GM21367 (cell line): ENCODE results near the gene TRPT1.

ENCODE experiments used
- ATAC-seq: cut with Tn5 transposase; IDR thresholded peaks from one replicate; pipeline ENCODE4 v1.9.1; 2021; ENCODE audit not compliant: unreplicated experiment

Gene TRPT1

DNA sequence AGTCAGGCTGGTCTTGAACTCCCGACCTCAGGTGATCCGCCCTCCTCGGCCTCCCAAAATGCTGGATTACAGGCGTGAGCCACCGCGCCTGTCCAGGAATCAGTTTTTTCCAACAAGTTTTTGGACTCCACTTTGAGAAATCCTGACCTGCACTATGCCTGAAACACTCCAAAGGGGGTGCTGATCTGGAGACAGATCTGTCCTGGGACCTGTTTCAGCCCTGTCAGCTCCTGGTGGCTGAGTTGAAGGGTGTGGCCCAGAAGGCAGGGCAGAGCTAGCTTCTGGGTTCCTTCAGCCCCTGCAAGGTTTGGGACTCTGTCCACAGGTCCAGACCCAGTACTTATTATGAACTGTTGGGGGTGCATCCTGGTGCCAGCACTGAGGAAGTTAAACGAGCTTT lies 5.6 kb upstream of the TRPT1 start:
- no peak for ATAC-seq

DNA sequence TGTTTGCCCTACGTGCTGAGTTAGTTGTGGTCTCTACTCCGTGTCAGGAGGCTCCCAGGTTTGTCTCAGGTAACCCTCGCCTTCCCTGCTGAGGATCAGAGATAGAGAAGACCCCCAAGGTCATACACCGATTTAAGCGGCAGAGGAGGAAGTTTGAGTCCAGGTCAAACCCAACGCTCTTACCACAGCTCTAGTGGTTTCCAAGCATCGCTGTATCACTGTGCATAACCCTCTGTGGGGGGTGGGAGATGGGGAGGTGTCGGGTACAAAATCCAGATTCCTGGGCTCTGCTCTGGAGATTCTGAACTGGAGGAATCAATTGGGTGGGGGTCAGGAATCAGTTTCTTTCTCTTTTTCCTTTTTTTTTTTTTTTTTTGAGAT lies 5.0 kb upstream of the TRPT1 start:
- no peak for ATAC-seq

DNA sequence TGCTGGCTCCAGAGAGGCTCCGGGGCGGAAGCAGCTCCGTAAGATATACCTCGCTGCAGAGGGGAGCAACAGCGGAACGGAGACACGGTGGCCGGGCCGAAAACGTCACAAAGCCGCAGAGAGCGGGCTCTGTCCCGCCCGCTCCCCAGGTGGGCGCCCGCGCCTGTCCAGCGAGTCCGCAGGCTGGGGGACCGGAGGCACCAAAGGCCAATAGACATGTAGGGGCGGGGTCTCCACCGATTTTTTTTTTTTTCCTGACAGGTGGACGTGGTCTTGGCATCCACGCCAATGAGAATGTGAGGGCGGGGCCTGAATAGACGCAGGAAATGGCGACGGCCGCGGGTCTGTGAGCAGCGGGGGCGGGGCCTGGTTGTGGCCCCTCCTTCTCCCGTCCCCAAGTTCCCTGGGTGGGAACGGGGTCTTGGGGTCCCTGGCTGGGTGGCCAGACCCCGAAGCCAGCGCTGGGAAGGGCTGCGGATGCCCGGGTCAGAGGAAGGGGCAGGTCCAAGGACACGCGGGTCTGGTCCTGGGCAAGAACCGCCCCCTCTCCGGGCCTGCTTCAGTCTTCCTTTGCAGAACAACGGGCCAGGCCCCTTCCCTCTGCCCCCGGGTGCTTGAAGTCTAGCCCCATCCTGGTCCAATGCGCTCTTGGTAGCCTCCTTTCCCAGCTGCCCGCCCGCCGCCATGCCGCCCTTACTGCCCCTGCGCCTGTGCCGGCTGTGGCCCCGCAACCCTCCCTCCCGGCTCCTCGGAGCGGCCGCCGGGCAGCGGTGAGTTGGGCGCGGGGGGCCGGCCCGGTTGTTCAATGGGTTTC lies 4.4 kb upstream of the TRPT1 start, which contains the start of gene DNAJC4:
TSS of gene DNAJC4 (plus strand) at position 378 of the 814 bp plus-strand sequence. CDS start at position 685, 307 bp downstream.
- peak; percentile 35 for ATAC-seq

DNA sequence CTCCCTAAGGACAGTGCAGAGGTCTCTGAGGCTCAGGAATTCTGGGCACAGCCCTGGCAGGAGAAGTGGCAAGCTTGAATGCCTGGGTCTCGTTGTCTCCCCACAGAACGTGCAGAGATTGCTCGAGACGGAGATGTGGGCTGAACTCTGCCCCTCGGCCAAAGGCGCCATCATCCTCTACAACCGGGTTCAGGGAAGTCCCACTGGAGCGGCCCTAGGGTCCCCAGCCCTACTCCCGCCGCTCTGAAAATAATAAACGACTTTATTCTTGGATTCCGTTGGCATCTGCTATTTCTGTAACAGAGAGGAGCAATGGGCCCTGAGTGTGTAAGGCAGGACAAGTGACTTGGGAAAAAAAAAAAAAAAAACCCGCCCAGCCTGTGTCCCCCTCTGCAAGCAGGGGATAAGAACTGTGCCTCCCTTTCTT lies 3.8 kb upstream of the TRPT1 start:
- ATAC-seq: no peak

DNA sequence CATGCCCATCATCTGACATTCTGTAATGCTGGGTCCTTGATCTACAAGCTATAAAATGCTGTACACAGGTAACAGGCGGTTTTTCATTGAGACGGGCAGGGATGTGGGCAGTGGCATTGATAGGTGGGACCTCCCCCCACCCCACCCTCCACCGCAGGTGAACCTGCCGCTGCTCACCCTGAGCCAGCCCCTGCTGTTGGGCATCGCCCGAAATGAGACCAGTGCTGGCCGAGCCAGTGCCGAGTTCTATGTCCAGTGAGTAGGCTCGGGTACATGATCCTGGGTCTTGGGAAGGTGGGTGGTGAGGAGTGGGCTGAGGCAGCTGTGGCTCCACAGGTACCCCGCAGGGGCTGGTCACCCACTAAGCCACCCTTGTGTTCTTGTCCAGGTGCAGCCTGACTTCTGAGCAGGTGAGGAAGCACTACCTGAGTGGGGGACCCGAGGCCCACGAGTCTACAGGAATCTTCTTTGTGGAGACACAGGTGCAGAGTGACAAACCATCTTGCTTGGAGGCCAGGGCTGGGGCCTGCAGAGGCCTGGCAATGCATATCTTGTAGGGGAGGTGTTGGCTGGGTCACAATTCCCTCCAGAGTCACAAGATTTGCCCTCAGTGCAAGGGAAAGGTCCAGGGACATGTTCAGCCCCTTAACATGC lies 3.2 kb upstream of the TRPT1 start:
- ATAC-seq: no peak

DNA sequence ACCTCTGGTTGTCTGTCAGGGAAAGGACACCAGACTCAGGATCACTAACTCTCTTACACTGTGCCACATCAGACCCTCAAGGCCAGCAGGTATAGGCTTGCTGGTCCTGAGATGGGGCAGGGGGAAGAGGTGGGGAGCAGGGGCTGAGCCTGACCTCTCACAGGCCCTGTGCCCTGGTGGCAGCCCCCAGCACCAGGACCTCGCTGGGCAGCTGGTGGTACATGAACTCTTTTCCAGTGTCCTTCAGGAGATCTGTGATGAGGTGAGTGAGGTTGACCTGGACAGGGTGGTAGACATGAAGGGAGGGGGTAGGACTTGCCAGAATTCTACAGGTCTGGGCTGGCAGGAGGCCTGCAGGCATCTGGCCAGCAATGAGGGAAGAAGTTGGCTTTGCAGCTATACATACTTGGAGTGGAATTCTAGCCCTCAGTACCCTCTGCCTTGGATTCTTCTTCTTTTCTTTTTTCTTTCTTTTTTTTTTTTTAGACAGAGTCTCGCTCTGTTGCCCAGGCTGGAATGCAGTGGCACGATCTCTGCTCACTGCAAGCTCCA lies 1.5 kb upstream of the TRPT1 start:
- no peak for ATAC-seq

DNA sequence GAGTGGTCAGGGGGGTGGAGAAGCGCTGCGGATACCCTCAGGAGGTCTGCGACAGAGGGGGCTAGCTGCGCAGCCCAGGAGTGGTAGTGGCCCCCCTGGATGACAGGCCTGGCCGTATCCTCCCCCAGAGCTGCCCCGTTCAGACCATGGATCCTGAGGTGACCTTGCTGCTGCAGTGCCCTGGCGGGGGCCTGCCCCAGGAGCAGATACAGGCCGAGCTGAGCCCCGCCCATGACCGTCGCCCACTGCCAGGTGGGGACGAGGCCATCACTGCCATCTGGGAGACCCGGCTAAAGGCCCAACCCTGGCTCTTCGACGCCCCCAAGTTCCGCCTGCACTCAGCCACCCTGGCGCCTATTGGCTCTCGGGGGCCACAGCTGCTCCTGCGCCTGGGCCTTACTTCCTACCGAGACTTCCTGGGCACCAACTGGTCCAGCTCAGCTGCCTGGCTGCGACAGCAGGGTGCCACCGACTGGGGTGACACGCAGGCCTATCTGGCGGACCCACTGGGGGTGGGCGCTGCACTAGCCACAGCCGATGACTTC lies 593 bp upstream of the TRPT1 start:
- ATAC-seq: no peak

DNA sequence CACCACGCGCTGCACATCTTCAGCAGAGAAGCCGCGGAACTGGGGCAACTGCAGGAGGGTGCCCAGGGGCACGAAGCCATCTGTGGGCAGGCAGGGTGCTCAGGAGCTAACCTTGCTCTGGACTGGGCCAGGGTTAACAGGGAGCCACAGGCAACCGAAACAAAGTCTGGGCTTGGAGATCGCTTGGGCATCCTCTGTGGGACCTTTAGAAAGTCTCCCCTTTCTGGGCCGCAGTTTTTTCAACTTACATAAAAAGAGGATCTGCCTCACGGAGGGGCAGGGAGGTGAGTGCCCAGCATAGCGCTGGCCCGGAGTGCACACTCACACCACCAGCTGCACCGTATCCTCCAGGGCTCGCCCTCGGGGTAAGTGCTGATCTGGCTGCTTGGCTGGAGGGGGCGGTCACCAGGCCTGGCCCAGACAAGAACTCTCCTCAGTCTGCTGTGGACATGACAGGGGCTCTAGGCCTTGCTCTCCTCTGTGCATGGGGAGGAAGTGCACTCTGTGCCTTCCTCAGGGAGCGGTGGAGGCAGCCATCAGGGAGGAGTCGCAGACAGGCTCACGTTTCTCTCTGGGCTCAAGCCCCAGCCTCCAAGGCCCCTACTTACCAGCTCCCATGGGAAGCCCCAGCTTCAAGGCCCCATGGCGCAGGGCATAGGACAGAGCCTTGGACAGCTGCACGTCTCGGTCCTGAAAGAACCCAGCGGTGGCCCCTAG lies 937 bp downstream of the TRPT1 start:
- ATAC-seq: no peak

DNA sequence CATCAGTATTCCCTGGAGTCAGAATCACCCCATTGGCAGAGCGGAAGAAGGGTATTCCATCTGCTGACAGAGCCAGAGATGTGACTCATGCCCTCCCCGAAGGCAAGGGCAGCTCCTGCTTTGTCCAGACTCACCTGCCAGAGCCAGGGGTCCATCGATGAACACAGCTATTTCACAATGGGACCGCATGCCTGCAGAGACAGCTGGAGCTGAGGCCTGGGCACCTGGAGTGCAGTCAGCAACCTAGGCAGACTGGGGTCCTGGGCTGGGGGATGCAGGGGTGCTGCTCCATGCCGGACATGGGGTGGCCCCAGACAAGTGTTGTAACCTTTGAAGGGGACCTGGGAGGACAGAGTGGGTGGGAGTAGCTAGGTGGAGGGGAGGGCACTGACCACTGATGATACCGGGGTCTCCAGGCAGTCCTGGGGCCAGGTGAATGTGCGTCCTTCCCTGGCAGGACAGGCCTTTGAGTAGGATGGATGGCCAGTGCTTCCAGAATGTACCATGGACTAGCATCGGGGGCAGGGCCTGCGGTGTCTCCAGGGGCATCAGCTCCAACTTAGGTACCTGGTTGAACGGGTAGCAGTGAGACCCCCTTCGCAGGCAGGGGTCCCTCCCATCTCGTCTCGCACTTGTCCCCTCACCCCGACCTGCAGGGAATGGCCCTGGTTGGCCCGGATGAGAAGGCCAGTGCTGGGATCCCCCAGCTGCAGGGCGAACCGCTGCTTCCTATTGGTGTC lies 1.7 kb downstream of the TRPT1 start:
- ATAC-seq: no peak

DNA sequence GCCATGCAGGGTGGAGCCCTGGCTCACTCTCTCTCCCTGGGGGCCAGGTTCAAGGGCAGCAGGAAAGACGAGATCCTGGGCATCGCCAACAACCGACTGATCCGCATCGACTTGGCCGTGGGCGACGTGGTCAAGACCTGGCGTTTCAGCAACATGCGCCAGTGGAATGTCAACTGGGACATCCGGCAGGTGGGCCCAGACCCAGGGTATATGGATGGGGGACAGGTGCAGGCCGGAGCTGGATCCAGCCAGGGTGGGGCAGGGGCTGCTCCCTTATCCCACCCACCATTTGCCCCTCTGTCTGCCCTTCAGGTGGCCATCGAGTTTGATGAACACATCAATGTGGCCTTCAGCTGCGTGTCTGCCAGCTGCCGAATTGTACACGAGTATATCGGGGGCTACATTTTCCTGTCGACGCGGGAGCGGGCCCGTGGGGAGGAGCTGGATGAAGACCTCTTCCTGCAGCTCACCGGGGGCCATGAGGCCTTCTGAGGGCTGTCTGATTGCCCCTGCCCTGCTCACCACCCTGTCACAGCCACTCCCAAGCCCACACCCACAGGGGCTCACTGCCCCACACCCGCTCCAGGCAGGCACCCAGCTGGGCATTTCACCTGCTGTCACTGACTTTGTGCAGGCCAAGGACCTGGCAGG lies 2.9 kb downstream of the TRPT1 start:
- no peak for ATAC-seq

DNA sequence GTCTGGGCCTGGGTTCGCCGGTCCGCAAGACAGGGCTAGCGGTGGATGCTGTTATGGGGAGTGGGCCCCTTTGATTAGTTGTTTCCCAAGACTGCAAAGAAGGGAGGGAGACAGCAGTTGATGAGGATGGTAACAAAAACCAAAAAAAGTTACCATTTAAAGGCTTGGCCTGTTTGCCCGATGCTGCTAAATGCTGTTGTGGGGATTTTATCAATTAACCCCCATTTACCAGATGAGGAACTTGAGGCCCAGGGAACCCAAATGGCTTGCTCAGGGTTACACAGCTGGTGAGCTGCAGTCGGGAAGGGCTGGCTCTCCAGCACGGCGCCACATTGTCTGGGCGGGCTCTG lies 3.4 kb downstream of the TRPT1 start:
- no peak for ATAC-seq

DNA sequence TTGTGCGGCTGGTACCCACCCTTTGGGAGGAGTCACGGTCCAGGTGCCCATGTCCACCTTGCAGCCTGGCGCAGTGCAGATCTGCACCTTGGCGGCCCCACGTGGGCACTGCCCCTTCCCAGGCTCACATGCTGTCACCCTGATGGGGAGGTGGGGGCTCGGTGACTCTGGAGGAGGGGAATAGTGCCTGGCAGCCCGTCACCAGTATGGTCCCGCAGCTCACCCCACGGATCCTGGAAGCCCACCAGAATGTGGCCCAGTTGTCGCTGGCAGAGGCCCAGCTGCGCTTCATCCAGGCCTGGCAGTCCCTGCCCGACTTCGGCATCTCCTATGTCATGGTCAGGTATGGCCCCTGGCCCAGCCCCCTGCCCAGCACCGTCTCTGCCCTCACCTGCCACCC lies 5.2 kb downstream of the TRPT1 start:
- no peak for ATAC-seq

DNA sequence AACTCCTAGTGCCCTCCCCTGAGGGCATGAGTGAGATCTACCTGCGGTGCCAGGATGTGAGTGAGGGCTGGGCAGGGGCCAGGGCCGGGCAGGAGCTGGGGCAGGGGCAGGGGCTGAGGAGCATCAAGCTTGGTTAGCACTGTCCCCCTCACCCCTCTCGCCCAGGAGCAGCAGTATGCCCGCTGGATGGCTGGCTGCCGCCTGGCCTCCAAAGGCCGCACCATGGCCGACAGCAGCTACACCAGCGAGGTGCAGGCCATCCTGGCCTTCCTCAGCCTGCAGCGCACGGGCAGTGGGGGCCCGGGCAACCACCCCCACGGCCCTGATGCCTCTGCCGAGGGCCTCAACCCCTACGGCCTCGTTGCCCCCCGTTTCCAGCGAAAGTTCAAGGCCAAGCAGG lies 5.7 kb downstream of the TRPT1 start:
- no peak for ATAC-seq

DNA sequence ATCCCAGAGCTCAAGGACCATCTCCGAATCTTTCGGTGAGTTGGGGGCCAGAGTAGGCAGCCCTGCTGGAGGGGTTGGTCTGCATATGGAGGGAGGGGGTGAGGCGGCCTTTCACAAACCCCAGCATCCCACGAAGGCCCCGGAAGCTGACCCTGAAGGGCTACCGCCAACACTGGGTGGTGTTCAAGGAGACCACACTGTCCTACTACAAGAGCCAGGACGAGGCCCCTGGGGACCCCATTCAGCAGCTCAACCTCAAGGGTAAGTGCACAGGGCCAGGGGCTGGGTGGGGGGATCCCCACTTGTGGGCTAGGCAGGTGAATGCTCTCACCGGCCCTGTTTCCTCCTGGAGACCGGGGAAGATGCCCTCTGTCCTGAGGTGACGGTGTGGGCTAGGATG lies 6.2 kb downstream of the TRPT1 start:
- no peak for ATAC-seq

DNA sequence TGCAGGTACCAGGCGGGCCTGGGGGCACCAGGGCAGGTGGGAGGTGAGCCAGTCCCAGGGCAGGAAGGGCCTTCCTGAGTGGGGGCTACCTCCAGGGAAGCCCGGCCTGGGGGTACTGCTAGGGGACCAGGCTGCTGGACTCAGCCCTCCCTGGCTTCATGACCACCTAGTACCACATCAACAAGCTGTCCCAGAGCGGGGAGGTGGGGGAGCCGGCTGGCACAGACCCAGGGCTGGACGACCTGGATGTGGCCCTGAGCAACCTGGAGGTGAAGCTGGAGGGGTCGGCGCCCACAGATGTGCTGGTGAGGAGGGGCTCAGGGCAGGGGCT lies 6.7 kb downstream of the TRPT1 start:
- no peak for ATAC-seq

DNA sequence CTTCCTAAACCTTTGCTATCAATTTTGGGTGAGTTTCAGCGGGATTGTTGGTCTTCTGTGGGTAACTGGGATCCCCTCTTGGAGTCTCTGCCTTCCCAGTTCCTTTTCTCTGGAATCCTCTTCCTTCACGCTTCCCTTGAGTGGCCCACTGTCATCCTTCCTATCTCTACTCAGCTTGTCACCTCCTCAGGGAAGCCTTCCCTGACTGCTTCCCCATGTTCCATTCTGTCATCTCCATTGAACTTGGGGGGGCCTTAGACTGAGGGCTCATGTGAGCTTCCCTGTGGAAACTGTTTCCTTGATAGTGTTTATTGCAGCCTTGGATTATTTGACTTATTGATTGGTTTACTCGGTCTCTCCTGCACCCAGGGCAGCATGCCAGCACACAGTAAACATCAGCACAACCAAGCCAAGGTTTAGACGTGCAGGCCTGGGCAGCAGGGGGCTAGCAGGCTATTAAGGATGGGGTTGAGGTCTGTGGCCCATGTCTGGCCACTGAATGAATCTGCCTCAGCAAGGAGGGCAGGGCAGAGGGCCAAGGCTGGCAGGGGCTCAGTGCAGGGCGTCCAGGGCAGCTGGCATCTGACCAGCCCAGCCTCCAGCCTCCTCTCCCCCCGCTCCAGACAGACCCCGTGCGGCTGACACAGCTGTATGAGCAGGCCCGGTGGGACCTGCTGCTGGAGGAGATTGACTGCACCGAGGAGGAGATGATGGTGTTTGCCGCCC lies 7.2 kb downstream of the TRPT1 start:
- ATAC-seq: no peak

DNA sequence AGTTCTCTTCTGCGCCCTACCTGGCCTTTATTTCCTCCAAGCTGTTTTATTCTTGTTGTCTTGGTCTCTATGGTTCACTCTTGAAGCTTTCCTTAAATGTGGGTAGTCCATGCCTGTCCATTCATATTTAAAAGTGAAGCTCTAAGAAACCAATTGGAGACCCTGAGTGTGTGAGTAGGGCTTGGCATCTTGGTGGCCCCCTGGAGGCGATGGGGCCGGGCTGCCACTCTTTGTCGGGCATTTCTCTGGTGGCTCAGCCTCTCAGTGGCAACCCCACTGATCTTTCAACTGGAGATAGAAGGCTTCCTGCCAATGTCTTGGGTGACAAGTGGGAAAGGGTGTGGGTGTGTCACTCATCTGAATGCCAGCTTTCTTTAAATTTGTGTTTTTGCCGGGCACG lies 9.1 kb downstream of the TRPT1 start:
- no peak for ATAC-seq

DNA sequence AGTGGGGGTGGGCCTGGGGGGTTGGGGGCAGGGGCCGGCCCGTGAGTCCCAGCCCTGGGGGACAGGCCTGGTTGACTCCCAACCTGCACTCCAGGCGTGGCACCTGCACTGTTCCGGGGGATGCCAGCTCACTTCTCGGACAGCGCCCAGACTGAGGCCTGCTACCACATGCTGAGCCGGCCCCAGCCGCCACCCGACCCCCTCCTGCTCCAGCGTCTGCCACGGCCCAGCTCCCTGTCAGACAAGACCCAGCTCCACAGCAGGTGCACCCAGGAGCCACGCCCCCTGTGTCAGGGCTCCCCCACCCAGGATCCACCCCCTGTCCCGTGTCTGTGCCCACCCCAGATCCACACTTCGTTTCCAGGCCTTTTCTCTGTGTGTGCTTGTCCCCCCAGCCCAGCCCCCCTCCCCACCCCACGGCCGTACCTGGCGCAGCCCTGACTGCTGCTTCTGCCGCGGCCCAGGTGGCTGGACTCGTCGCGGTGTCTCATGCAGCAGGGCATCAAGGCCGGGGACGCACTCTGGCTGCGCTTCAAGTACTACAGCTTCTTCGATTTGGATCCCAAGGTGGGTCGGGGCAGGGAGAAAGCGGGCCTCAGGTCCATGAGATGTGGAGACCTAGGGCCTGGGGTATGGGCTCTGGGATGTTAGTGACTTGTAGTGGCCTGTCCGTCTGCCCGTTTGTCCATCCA lies 14.7 kb downstream of the TRPT1 start:
- ATAC-seq: no peak
